ENCODE measurements around the gene RILPL1. TPM values are rescaled to one million over a fixed set of nuclear protein-coding genes. Genes with fewer than 3 reads are reported as not detected.
"Not testable (repeated sequence)": the region's sequence is repeated elsewhere in the genome, so short reads cannot be mapped to it uniquely, and the experiment has no call there.

RILPL1 gene
- total RNA-seq, 1 donor from 2014 or later = 0.70 TPM

- intact Hi-C loops (cut with micrococcal nuclease) = loop anchor here (10.0 kb wide), 1 partner anchor 56 kb away; no protein-coding TSS in a partner anchor
Measured at GRCh38 chr12:123530668-123531067, 2.9 kb downstream of the RILPL1 start.

GRCh38 chr12:123529686-123530085 is 3.8 kb downstream of the RILPL1 start:
- intact Hi-C loops (cut with micrococcal nuclease) = loop anchor here (10.0 kb wide), 1 partner anchor 55 kb away; no protein-coding TSS in a partner anchor

- intact Hi-C loops (cut with micrococcal nuclease) = no loop called here
Measured at GRCh38 chr12:123528858-123529257, 4.7 kb downstream of the RILPL1 start.

GRCh38 chr12:123526542-123527080 is 6.9 kb downstream of the RILPL1 start:
- intact Hi-C loops (cut with micrococcal nuclease) = no loop called here

- intact Hi-C loops (cut with micrococcal nuclease) = no loop called here
Measured at GRCh38 chr12:123524378-123524777, 9.1 kb downstream of the RILPL1 start.

- intact Hi-C loops (cut with micrococcal nuclease) = no loop called here
Measured at GRCh38 chr12:123523518-123523917, 10.0 kb downstream of the RILPL1 start.

- intact Hi-C loops (cut with micrococcal nuclease) = no loop called here
Measured at GRCh38 chr12:123522164-123522563, 11.4 kb downstream of the RILPL1 start.

- intact Hi-C loops (cut with micrococcal nuclease) = no loop called here
Measured at GRCh38 chr12:123520567-123521474, 12.7 kb downstream of the RILPL1 start.

- intact Hi-C loops (cut with micrococcal nuclease) = no loop called here
Measured at GRCh38 chr12:123519141-123520001, 14.1 kb downstream of the RILPL1 start.

- intact Hi-C loops (cut with micrococcal nuclease) = no loop called here
Measured at GRCh38 chr12:123516216-123516780, 17.2 kb downstream of the RILPL1 start.

GRCh38 chr12:123514582-123515221 is 18.8 kb downstream of the RILPL1 start:
- intact Hi-C loops (cut with micrococcal nuclease) = not testable (repeated sequence)

GRCh38 chr12:123513805-123514204 is 19.7 kb downstream of the RILPL1 start:
- intact Hi-C loops (cut with micrococcal nuclease) = no loop called here

- intact Hi-C loops (cut with micrococcal nuclease) = no loop called here
Measured at GRCh38 chr12:123512838-123513665, 20.5 kb downstream of the RILPL1 start.

GRCh38 chr12:123506843-123507236 is 26.7 kb downstream of the RILPL1 start:
- intact Hi-C loops (cut with micrococcal nuclease) = no loop called here

GRCh38 chr12:123506059-123506842 is 27.3 kb downstream of the RILPL1 start:
- intact Hi-C loops (cut with micrococcal nuclease) = no loop called here

- intact Hi-C loops (cut with micrococcal nuclease) = no loop called here
Measured at GRCh38 chr12:123502163-123502704, 31.3 kb downstream of the RILPL1 start.

- intact Hi-C loops (cut with micrococcal nuclease) = no loop called here
Measured at GRCh38 chr12:123499332-123499731, 34.2 kb downstream of the RILPL1 start.

GRCh38 chr12:123498126-123498825 is 35.2 kb downstream of the RILPL1 start:
- intact Hi-C loops (cut with micrococcal nuclease) = no loop called here

All from T-helper 2 cell treated with Interferon-gamma antibody and Interleukin-4, amounts not matched to agents 100 ng/mL and 5 ng/mL, for 36 hours (primary cell).